GM12865 (cell line): ENCODE data around the gene TP53I11.

Experiments
- DNase-seq: peaks from one replicate; pipeline ENCODE4 v3.0.0; 2010; ENCODE audit warnings: low read depth
- H3K4me3 ChIP-seq: 2 replicates; pipeline ENCODE4 v1.5.1; 2011; ENCODE audit warnings: mild to moderate bottlenecking, low read depth, low read length, control low read depth
- CTCF ChIP-seq: IDR thresholded peaks from 2 replicates; pipeline ENCODE4 v1.5.1; 2011; ENCODE audit warnings: low read length, control low read depth, low read depth, inconsistent platforms; ENCODE audit not compliant: insufficient read depth; ENCODE audit errors: missing control alignments

TP53I11 gene

GRCh38 chr11:44957776-44958564 lies 7.3 kb upstream of the TP53I11 start:
- H3K4me3 ChIP-seq: no peak overlapping the region
- no peak for DNase-seq
- no peak for TF ChIP-seq CTCF

GRCh38 chr11:44957040-44957515 lies 6.4 kb upstream of the TP53I11 start:
- no peak for DNase-seq
- TF ChIP-seq CTCF: no peak
- H3K4me3 ChIP-seq: no peak overlapping the region

GRCh38 chr11:44955015-44955738 lies 4.5 kb upstream of the TP53I11 start:
- no peak for TF ChIP-seq CTCF

GRCh38 chr11:44954051-44954906 lies 3.6 kb upstream of the TP53I11 start:
- H3K4me3 ChIP-seq: no peak overlapping the region
- TF ChIP-seq CTCF: no peak
- DNase-seq: no peak

More at GRCh38 chr11:44955015-44955738, 4.5 kb upstream of the TP53I11 start:
- H3K4me3 ChIP-seq: no peak overlapping the region
- no peak for DNase-seq

- no peak overlapping the region for H3K4me3 ChIP-seq
- DNase-seq: no peak
- no peak for TF ChIP-seq CTCF
Measured at GRCh38 chr11:44952500-44953260, 2.0 kb upstream of the TP53I11 start.

GRCh38 chr11:44952082-44952481 lies 1.4 kb upstream of the TP53I11 start:
- no peak for DNase-seq
- TF ChIP-seq CTCF: no peak
- H3K4me3 ChIP-seq: no peak overlapping the region
